Suprapubic skin (tissue), 4 donors: Measurements from ENCODE around the gene PVRIG. TPM values are rescaled to one million over a fixed set of nuclear protein-coding genes. Genes with fewer than 3 reads are reported as not detected.
A peak's percentile ranks its signal among the peaks of the same experiment; 100 is the strongest.
"Not testable (repeated sequence)": the region's sequence is repeated elsewhere in the genome, so short reads cannot be mapped to it uniquely, and the experiment has no call there.

ENCODE experiments used
- DNase-seq, 2 donors: peaks; one replicate each; pipeline ENCODE4 v3.0.0-alpha.2; 2019; ENCODE audit warnings: low spot score in 2 of 2
- H3K27ac ChIP-seq: fragments of 200-600 bp; sonication (generic); one replicate; pipeline ENCODE4 v1.5.1; 2019
- H3K27me3 ChIP-seq: fragments of 200-600 bp; sonication (generic); one replicate; pipeline ENCODE4 v1.5.1; 2019
- H3K36me3 ChIP-seq: fragments of 200-600 bp; sonication (generic); one replicate; pipeline ENCODE4 v1.5.1; 2019
- H3K4me1 ChIP-seq: fragments of 200-600 bp; sonication (generic); one replicate; pipeline ENCODE4 v1.5.1; 2019
- H3K4me3 ChIP-seq: fragments of 200-600 bp; sonication (generic); one replicate; pipeline ENCODE4 v1.5.1; 2019; ENCODE audit warnings: mild to moderate bottlenecking
- H3K9me3 ChIP-seq: fragments of 200-600 bp; sonication (generic); one replicate; pipeline ENCODE4 v1.5.1; 2019
- CTCF ChIP-seq, 2 donors: fragments of 200-600 bp in 1 of 2; fragments of 450-650 bp in 1 of 2; sonication (generic) in 1 of 2; IDR thresholded peaks; one replicate each; pipeline ENCODE4 v1.5.1; 2016 to 2019; ENCODE audit warnings: antibody characterized with exemption in 2 of 2, mild to moderate bottlenecking in 1 of 2, moderate library complexity in 1 of 2
- EP300 ChIP-seq: sonication (generic); formaldehyde crosslinking; IDR thresholded peaks from one replicate; pipeline ENCODE4 v1.6.1; 2017; ENCODE audit warnings: antibody characterized with exemption
- POLR2A ChIP-seq, 2 donors: fragments of 450-650 bp; IDR thresholded peaks; one replicate each; pipeline ENCODE4 v1.6.1; 2017; ENCODE audit warnings: antibody characterized with exemption in 2 of 2, mild to moderate bottlenecking in 2 of 2, moderate library complexity in 2 of 2
- POLR2AphosphoS5 ChIP-seq, 3 donors: sonication (generic); formaldehyde crosslinking; IDR thresholded peaks; one replicate each; pipeline ENCODE4 v1.6.1; 2017; ENCODE audit warnings: antibody characterized with exemption in 3 of 3
- WGBS: methylation state at CpG from one replicate; pipeline ENCODE4 v1.1.5; 2018; 5-methylcytosine and 5-hydroxymethylcytosine counted together
- total RNA-seq, 4 donors: library from RNA; depleted of rRNA; stranded (reverse); fragments of >200 nt; gene quantifications; one replicate each; pipeline ENCODE4 v1.1.0, GENCODE V29; 2016

PVRIG gene
- total RNA-seq, 4 donors from 2014 or later: not detected

- H3K9me3 ChIP-seq: no peaks in the 10 kb centered on the region
- WGBS: 71% methylated on average over 5 of the region's 6 CpGs
- no peak overlapping the region for H3K4me3 ChIP-seq
- no peaks in the 10 kb centered on the region for H3K27me3 ChIP-seq
- DNase-seq: no peak
- peaks cover 10% of the 10 kb centered on the region for H3K4me1 ChIP-seq
- no peaks in the 10 kb centered on the region for H3K36me3 ChIP-seq
- TF ChIP-seq POLR2AphosphoS5 (IDR thresholded peaks at IDR 0.05) (no peak), EP300 (no peak), CTCF (IDR thresholded peaks at IDR 0.05) (no peak), POLR2A (IDR thresholded peaks at IDR 0.05) (no peak)
- no peak overlapping the region for H3K27ac ChIP-seq
Measured at GRCh38 chr7:100213672-100214071, 6.1 kb upstream of the PVRIG start.

- H3K4me3 ChIP-seq, H3K27ac ChIP-seq, DNase-seq, H3K27me3 ChIP-seq, H3K9me3 ChIP-seq, H3K36me3 ChIP-seq: not testable (repeated sequence)
- peaks cover 10% of the 10 kb centered on the region for H3K4me1 ChIP-seq
- WGBS: 62% methylated on average over 5 of the region's 5 CpGs
Measured at GRCh38 chr7:100214356-100214755, 5.4 kb upstream of the PVRIG start.

GRCh38 chr7:100215895-100216294 lies 3.9 kb upstream of the PVRIG start:
- peaks cover 7% of the 10 kb centered on the region for H3K36me3 ChIP-seq
- H3K9me3 ChIP-seq: no peaks in the 10 kb centered on the region
- no peaks in the 10 kb centered on the region for H3K27me3 ChIP-seq
- no peak overlapping the region for H3K27ac ChIP-seq
- peaks cover 10% of the 10 kb centered on the region for H3K4me1 ChIP-seq
- TF ChIP-seq POLR2AphosphoS5 (IDR thresholded peaks at IDR 0.05) (no peak), EP300 (no peak), POLR2A (IDR thresholded peaks at IDR 0.05) (no peak), CTCF (IDR thresholded peaks at IDR 0.05) (no peak)
- H3K4me3 ChIP-seq: no peak overlapping the region
- DNase-seq: no peak
- 35% methylated on average over 6 of the region's 6 CpGs for WGBS

GRCh38 chr7:100217934-100218333 lies 1.8 kb upstream of the PVRIG start:
- H3K27ac ChIP-seq, H3K9me3 ChIP-seq, H3K27me3 ChIP-seq, H3K4me3 ChIP-seq: not testable (repeated sequence)
- peaks cover 10% of the 10 kb centered on the region for H3K4me1 ChIP-seq
- TF ChIP-seq CTCF (IDR thresholded peaks at IDR 0.05): peak in 1 of 2 donors; percentile 61
- DNase-seq: peak in 1 of 2 donors; percentile 86
- H3K36me3 ChIP-seq: peaks cover 26% of the 10 kb centered on the region
- 0% methylated on average over 2 of the region's 5 CpGs for WGBS

GRCh38 chr7:100219271-100219737 lies 445 bp upstream of the PVRIG start:
- TF ChIP-seq EP300 (no peak), CTCF (IDR thresholded peaks at IDR 0.05) (no peak), POLR2AphosphoS5 (IDR thresholded peaks at IDR 0.05) (no peak), POLR2A (IDR thresholded peaks at IDR 0.05) (no peak)
- 83% methylated on average over 10 of the region's 10 CpGs for WGBS
- no peak for DNase-seq
- peaks cover 26% of the 10 kb centered on the region for H3K36me3 ChIP-seq
- no peak overlapping the region for H3K27ac ChIP-seq
- H3K4me3 ChIP-seq: no peak overlapping the region
- H3K4me1 ChIP-seq: peaks cover 10% of the 10 kb centered on the region
- H3K9me3 ChIP-seq: no peaks in the 10 kb centered on the region
- H3K27me3 ChIP-seq: no peaks in the 10 kb centered on the region

- no peaks in the 10 kb centered on the region for H3K27me3 ChIP-seq
- H3K4me3 ChIP-seq: peak overlapping the region; percentile 14
- peaks cover 26% of the 10 kb centered on the region for H3K36me3 ChIP-seq
- DNase-seq: no peak
- H3K4me1 ChIP-seq: peaks cover 3% of the 10 kb centered on the region
- no peak for TF ChIP-seq POLR2A (IDR thresholded peaks at IDR 0.05)
- no peak for TF ChIP-seq EP300
- TF ChIP-seq POLR2AphosphoS5 (IDR thresholded peaks at IDR 0.05): no peak
- TF ChIP-seq CTCF (IDR thresholded peaks at IDR 0.05): no peak
- no peaks in the 10 kb centered on the region for H3K9me3 ChIP-seq
- H3K27ac ChIP-seq: no peak overlapping the region
- 76% methylated on average over 10 of the region's 22 CpGs for WGBS
Measured at GRCh38 chr7:100220586-100221230, 959 bp downstream of the PVRIG start.
